Osteoblast (primary cell): ENCODE data around the gene DISC1. TPM values are rescaled to one million over a fixed set of nuclear protein-coding genes. Genes with fewer than 3 reads are reported as not detected.

Source experiments
- DNase-seq: peaks from one replicate; pipeline ENCODE4 v3.0.0; 2011; ENCODE audit warnings: low spot score, mixed read lengths; ENCODE audit not compliant: insufficient read length; ENCODE audit errors: missing footprints
- H2AFZ ChIP-seq: 2 replicates; pipeline ENCODE4 v1.6.0; 2011; ENCODE audit warnings: mild to moderate bottlenecking, low read length
- H3K27ac ChIP-seq: 2 replicates; pipeline ENCODE4 v1.5.1; 2011; ENCODE audit warnings: mild to moderate bottlenecking, low read depth, low read length, moderate library complexity
- H3K27me3 ChIP-seq: 2 replicates; pipeline ENCODE4 v1.6.0; 2012; ENCODE audit warnings: mild to moderate bottlenecking, control low read depth, inconsistent platforms, low read length, moderate library complexity; ENCODE audit not compliant: insufficient read depth
- H3K36me3 ChIP-seq: 2 replicates; pipeline ENCODE4 v1.5.1; 2011; ENCODE audit warnings: mild to moderate bottlenecking, low read length, control low read depth, moderate library complexity; ENCODE audit not compliant: insufficient read depth
- H3K4me1 ChIP-seq: 2 replicates; pipeline ENCODE4 v1.5.1; 2011; ENCODE audit warnings: mild to moderate bottlenecking, low read length, control low read depth, moderate library complexity; ENCODE audit not compliant: insufficient read depth
- H3K4me2 ChIP-seq: 2 replicates; pipeline ENCODE4 v1.6.0; 2011; ENCODE audit warnings: mild to moderate bottlenecking, low read length; ENCODE audit not compliant: insufficient read depth
- H3K4me3 ChIP-seq: fragments of 200-600 bp; sonication (generic); 3 replicates; pipeline ENCODE4 v1.5.1; 2012; ENCODE audit warnings: mild to moderate bottlenecking, low read length, inconsistent platforms; ENCODE audit not compliant: insufficient read depth
- H3K79me2 ChIP-seq: 2 replicates; pipeline ENCODE4 v1.6.0; 2012; ENCODE audit warnings: mild to moderate bottlenecking, low read length, control low read depth, inconsistent platforms; ENCODE audit not compliant: insufficient read depth
- H3K9me3 ChIP-seq: 2 replicates; pipeline ENCODE4 v1.5.1; 2011; ENCODE audit warnings: low read depth, low read length, control low read depth
- H4K20me1 ChIP-seq: 2 replicates; pipeline ENCODE4 v1.6.0; 2012; ENCODE audit warnings: mild to moderate bottlenecking, low read length, control low read depth; ENCODE audit not compliant: insufficient read depth
- total RNA-seq: library from RNA; depleted of rRNA; stranded (reverse); fragments of >200 nt; gene quantifications from 2 replicates; pipeline ENCODE4 v1.2.3, GENCODE V29; 2012
- TF ChIP-seq, protein P1 (sequence below): IDR thresholded peaks from 2 replicates; pipeline ENCODE4 v1.5.1; 2011; ENCODE audit warnings: mild to moderate bottlenecking, low read depth, low read length, moderate library complexity; ENCODE audit errors: extremely low read depth

Gene DISC1
- total RNA-seq, 1 donor: 11.9 TPM

DNA sequence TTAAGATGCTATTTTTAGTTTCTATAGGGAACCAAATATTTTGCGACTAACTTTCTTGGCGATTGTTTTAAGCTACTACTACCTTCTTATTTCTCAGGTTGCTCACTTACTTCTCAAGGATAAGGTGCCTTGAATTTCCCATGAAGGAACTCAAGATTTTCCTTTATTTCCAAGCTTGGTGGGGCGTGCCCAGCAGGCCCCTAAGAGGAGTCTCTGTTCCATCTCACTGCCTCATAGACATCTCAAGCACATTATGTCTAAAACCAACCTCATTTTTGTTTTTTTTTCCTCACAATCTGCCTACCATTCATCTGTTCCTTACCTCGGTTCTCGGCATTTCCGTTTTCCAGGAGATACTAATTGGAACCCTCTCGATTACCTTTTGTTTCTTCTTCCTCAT, 421.9 kb downstream of the DISC1 start:
- H3K27me3 ChIP-seq: no peaks in the 10 kb centered on the region
- TF ChIP-seq, protein P1, sequence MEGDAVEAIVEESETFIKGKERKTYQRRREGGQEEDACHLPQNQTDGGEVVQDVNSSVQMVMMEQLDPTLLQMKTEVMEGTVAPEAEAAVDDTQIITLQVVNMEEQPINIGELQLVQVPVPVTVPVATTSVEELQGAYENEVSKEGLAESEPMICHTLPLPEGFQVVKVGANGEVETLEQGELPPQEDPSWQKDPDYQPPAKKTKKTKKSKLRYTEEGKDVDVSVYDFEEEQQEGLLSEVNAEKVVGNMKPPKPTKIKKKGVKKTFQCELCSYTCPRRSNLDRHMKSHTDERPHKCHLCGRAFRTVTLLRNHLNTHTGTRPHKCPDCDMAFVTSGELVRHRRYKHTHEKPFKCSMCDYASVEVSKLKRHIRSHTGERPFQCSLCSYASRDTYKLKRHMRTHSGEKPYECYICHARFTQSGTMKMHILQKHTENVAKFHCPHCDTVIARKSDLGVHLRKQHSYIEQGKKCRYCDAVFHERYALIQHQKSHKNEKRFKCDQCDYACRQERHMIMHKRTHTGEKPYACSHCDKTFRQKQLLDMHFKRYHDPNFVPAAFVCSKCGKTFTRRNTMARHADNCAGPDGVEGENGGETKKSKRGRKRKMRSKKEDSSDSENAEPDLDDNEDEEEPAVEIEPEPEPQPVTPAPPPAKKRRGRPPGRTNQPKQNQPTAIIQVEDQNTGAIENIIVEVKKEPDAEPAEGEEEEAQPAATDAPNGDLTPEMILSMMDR: no peak
- no peaks in the 10 kb centered on the region for H4K20me1 ChIP-seq
- no peaks in the 10 kb centered on the region for H3K9me3 ChIP-seq
- no peaks in the 10 kb centered on the region for H3K4me1 ChIP-seq
- H3K36me3 ChIP-seq: no peaks in the 10 kb centered on the region
- no peak for DNase-seq
- no peak overlapping the region for H3K27ac ChIP-seq
- no peak overlapping the region for H3K4me3 ChIP-seq
- H2AFZ ChIP-seq: no peak overlapping the region
- no peaks in the 10 kb centered on the region for H3K79me2 ChIP-seq
- no peak overlapping the region for H3K4me2 ChIP-seq

DNA sequence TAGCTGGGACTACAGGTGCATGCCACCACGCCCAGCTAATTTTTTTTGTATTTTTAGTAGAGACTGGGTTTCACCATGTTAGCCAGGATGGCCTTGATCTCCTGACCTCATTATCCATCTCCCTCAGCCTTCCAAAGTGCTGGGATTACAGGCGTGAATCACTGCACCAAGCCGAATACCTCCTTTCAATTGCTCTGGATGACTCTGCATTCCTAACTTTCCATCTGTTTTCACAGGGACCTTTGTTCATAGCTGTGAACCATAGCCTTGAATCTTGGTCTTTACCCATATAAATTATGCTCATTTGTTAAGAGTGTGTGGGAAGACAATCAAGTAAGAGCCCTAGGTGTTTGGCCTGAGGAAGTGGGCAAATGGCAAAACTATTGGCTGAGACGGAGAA, 422.7 kb downstream of the DISC1 start:
- H3K4me2 ChIP-seq: no peak overlapping the region
- no peaks in the 10 kb centered on the region for H3K79me2 ChIP-seq
- no peaks in the 10 kb centered on the region for H3K4me1 ChIP-seq
- TF ChIP-seq, protein P1: no peak
- no peaks in the 10 kb centered on the region for H3K9me3 ChIP-seq
- no peak overlapping the region for H3K27ac ChIP-seq
- no peaks in the 10 kb centered on the region for H4K20me1 ChIP-seq
- H3K4me3 ChIP-seq: no peak overlapping the region
- no peak overlapping the region for H2AFZ ChIP-seq
- H3K36me3 ChIP-seq: no peaks in the 10 kb centered on the region
- H3K27me3 ChIP-seq: no peaks in the 10 kb centered on the region
- DNase-seq: no peak

DNA sequence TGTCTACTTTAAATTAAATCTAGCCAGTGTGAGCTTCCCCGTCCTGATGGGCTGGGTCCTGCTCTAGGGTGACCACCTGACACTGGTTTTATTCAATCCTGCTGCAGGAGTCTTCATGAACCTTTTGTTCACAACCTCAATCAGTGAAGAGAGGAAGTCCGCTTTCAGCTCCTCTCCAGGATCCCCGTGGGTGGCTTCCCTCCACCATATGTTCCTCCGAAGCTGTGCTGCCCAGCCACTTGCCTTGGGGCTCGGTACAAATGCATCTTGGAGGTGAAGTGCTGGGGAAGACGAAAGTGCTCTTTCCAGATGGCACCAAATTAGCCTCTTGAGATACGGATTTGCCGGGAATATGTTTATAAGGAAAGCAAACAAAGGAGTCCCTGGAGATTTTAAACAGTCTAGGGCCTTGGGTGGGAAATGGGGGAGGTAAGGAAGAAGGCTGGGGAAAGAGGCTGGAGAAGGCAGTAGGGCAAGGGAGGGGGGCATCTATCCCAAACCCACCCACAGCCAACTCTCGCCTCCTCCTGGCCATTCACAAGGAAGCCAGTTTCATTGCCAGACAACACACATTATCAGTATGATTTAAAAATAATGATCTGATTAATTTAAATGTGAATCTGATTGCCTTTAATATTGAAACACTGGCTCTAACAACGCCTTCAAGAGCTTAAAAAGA, 430.8 kb downstream of the DISC1 start:
- H3K4me2 ChIP-seq: no peak overlapping the region
- no peaks in the 10 kb centered on the region for H3K36me3 ChIP-seq
- no peaks in the 10 kb centered on the region for H3K27me3 ChIP-seq
- H3K4me1 ChIP-seq: no peaks in the 10 kb centered on the region
- DNase-seq: no peak
- H3K79me2 ChIP-seq: no peaks in the 10 kb centered on the region
- TF ChIP-seq, protein P1: no peak
- no peak overlapping the region for H2AFZ ChIP-seq
- H4K20me1 ChIP-seq: no peaks in the 10 kb centered on the region
- H3K9me3 ChIP-seq: no peaks in the 10 kb centered on the region
- H3K4me3 ChIP-seq: no peak overlapping the region
- H3K27ac ChIP-seq: no peak overlapping the region

DNA sequence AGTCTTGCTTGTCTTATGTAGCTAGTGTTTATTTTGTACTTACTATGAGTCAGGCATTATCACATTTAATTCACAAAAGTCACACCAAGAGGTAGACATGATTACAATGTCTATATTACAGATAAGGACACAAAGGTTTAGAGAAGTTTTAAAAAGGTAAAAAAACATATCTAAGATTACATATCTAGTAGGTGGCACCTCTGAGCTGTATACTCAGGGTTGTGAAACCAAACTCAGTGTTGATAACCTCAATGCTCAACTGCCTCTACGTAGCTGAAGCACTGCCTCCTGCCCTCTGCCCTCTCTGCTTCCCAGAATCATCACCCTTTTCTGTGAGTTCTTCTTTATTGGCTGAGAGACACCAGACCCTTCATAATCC, 431.3 kb downstream of the DISC1 start:
- H3K4me3 ChIP-seq: no peak overlapping the region
- DNase-seq: no peak
- no peaks in the 10 kb centered on the region for H3K9me3 ChIP-seq
- H2AFZ ChIP-seq: no peak overlapping the region
- H3K36me3 ChIP-seq: no peaks in the 10 kb centered on the region
- H3K79me2 ChIP-seq: no peaks in the 10 kb centered on the region
- H3K4me1 ChIP-seq: no peaks in the 10 kb centered on the region
- H3K27ac ChIP-seq: no peak overlapping the region
- no peak overlapping the region for H3K4me2 ChIP-seq
- H4K20me1 ChIP-seq: no peaks in the 10 kb centered on the region
- TF ChIP-seq, protein P1: no peak
- H3K27me3 ChIP-seq: no peaks in the 10 kb centered on the region
